T-helper 17 cell (primary cell): ENCODE data around the gene CABP2. TPM values are rescaled to one million over a fixed set of nuclear protein-coding genes. Genes with fewer than 3 reads are reported as not detected.
"Not testable (repeated sequence)": the region's sequence is repeated elsewhere in the genome, so short reads cannot be mapped to it uniquely, and the experiment has no call there.

Source experiments
- ATAC-seq: fragments of 150-1000 bp; cut with Tn5 transposase; 2 replicates; pipeline ENCODE4 v1.10.0; 2021; ENCODE audit warnings: mild to moderate bottlenecking, moderate library complexity
- DNase-seq, 3 donors: peaks; one replicate each; pipeline versions ENCODE4 v3.0.0 to v3.0.0-alpha.2; 2020 to 2021
- H3K9me3 ChIP-seq: one replicate; pipeline ENCODE4 v1.7.0; 2013; ENCODE audit warnings: low read length, mild to moderate bottlenecking; ENCODE audit not compliant: control insufficient read depth, poor library complexity, severe bottlenecking
- H3K27ac Mint-ChIP-seq: one replicate; pipeline ENCODE4 v1.8.0; 2022; ENCODE audit warnings: mild to moderate bottlenecking, moderate library complexity, mixed read lengths
- H3K27me3 Mint-ChIP-seq: one replicate; pipeline ENCODE4 v1.8.0; 2022; ENCODE audit warnings: mixed read lengths
- H3K36me3 Mint-ChIP-seq: one replicate; pipeline ENCODE4 v1.8.0; 2022; ENCODE audit warnings: low read depth, mixed read lengths
- H3K4me1 Mint-ChIP-seq: one replicate; pipeline ENCODE4 v1.8.0; 2022; ENCODE audit warnings: mild to moderate bottlenecking, mixed read lengths
- H3K4me3 Mint-ChIP-seq: one replicate; pipeline ENCODE4 v1.8.0; 2022; ENCODE audit warnings: mild to moderate bottlenecking, moderate library complexity, mixed read lengths
- total RNA-seq, 4 donors: library from RNA in 2 of 4; stranded (reverse) in 2 of 4; gene quantifications; one replicate each; pipeline ENCODE4 v1.2.3 and lab custom pipeline; 2022 to 2026

The CABP2 gene
- total RNA-seq, 2 donors from 2014 or later: not detected

- peaks cover 7% of the 10 kb centered on the region for H3K36me3 Mint-ChIP-seq
- peak; percentile 83 for ATAC-seq
- no peaks in the 10 kb centered on the region for H3K27me3 Mint-ChIP-seq
- peak within 1 kb of the TSS; percentile 99 for H3K27ac Mint-ChIP-seq
- H3K4me1 Mint-ChIP-seq: peaks cover 52% of the 10 kb centered on the region
- H3K9me3 ChIP-seq: no peaks in the 10 kb centered on the region
- peak within 1 kb of the TSS; percentile 96 for H3K4me3 Mint-ChIP-seq
- peak; percentile 87 to 97 (median 92) for DNase-seq
Measured at GRCh38 chr11:67482827-67483798, 40.1 kb downstream of the CABP2 start, which contains the start of gene AIP. TSS of gene AIP (plus strand) at chr11:67483026. CDS start at chr11:67483159, 133 bp downstream.

- ATAC-seq (peak; percentile 16), DNase-seq (no peak)
- no peaks in the 10 kb centered on the region for H3K9me3 ChIP-seq
- Mint-ChIP-seq H3K27me3 (no peaks in the 10 kb centered on the region), H3K36me3 (peaks cover 2% of the 10 kb centered on the region), H3K27ac (peak overlapping the region; percentile 99), H3K4me3 (peak overlapping the region; percentile 96), H3K4me1 (peaks cover 44% of the 10 kb centered on the region)
Measured at GRCh38 chr11:67482275-67482826, 40.9 kb downstream of the CABP2 start.

- H3K36me3 Mint-ChIP-seq, ATAC-seq, DNase-seq: not testable (repeated sequence)
Measured at GRCh38 chr11:67477344-67478050, 45.7 kb downstream of the CABP2 start.

GRCh38 chr11:67476692-67477091, 46.6 kb downstream of the CABP2 start:
- H3K27me3 Mint-ChIP-seq, H3K4me1 Mint-ChIP-seq, DNase-seq, H3K27ac Mint-ChIP-seq, H3K4me3 Mint-ChIP-seq, ATAC-seq, H3K9me3 ChIP-seq, H3K36me3 Mint-ChIP-seq: not testable (repeated sequence)

More at GRCh38 chr11:67477344-67478050, 45.7 kb downstream of the CABP2 start:
- not testable (repeated sequence) for H3K4me1 Mint-ChIP-seq, H3K9me3 ChIP-seq, H3K27me3 Mint-ChIP-seq, H3K4me3 Mint-ChIP-seq, H3K27ac Mint-ChIP-seq

- DNase-seq (no peak), ATAC-seq (no peak)
- H3K4me3 Mint-ChIP-seq: no peak overlapping the region
- H3K9me3 ChIP-seq: no peaks in the 10 kb centered on the region
- peaks cover 4% of the 10 kb centered on the region for H3K4me1 Mint-ChIP-seq
- H3K27me3 Mint-ChIP-seq: no peaks in the 10 kb centered on the region
- no peaks in the 10 kb centered on the region for H3K36me3 Mint-ChIP-seq
- H3K27ac Mint-ChIP-seq: no peak overlapping the region
Measured at GRCh38 chr11:67472882-67473281, 50.4 kb downstream of the CABP2 start.

GRCh38 chr11:67470337-67471002, 52.8 kb downstream of the CABP2 start:
- H3K9me3 ChIP-seq: no peaks in the 10 kb centered on the region
- no peak overlapping the region for H3K4me3 Mint-ChIP-seq
- no peaks in the 10 kb centered on the region for H3K27me3 Mint-ChIP-seq
- no peaks in the 10 kb centered on the region for H3K36me3 Mint-ChIP-seq
- H3K4me1 Mint-ChIP-seq: peaks cover 11% of the 10 kb centered on the region
- no peak for DNase-seq
- H3K27ac Mint-ChIP-seq: peak overlapping the region; percentile 93
- ATAC-seq: no peak

- Mint-ChIP-seq H3K36me3 (no peaks in the 10 kb centered on the region), H3K4me1 (peaks cover 18% of the 10 kb centered on the region), H3K4me3 (peak overlapping the region; percentile 92), H3K27ac (peak overlapping the region; percentile 93), H3K27me3 (no peaks in the 10 kb centered on the region)
- ATAC-seq (no peak), DNase-seq (no peak)
- H3K9me3 ChIP-seq: no peaks in the 10 kb centered on the region
Measured at GRCh38 chr11:67469508-67469811, 53.8 kb downstream of the CABP2 start.

Other genes starting within 250 kb of the CABP2 start
- 100 to 1,000 TPM; 174 to 220 TPM for gene ANKRD13D, start 234.1 kb downstream of the CABP2 start, total RNA-seq
- 10 to 100 TPM; 12.8 to 17.8 TPM for gene SSH3, start 219.9 kb downstream of the CABP2 start, total RNA-seq
- gene POLD4, start 169.9 kb downstream of the CABP2 start, total RNA-seq: 10 to 100 TPM; 45.9 to 61.0 TPM
- 1 to 10 TPM; 7.3 to 7.5 TPM for gene CLCF1, start 149.8 kb downstream of the CABP2 start, total RNA-seq
- 10 to 100 TPM; 21.5 to 40.5 TPM for gene RAD9A, start 131.5 kb downstream of the CABP2 start, total RNA-seq
- 100 to 1,000 TPM; 133 to 146 TPM for gene PPP1CA, start 121.6 kb downstream of the CABP2 start, total RNA-seq
- gene TBC1D10C, start 119.4 kb downstream of the CABP2 start, total RNA-seq: 100 to 1,000 TPM; 251 to 262 TPM
- 1 to 10 TPM; 4.5 to 7.5 TPM for gene CARNS1, start 107.8 kb downstream of the CABP2 start, total RNA-seq
- 10 to 100 TPM; 47.8 to 62.7 TPM for gene RPS6KB2, start 95.0 kb downstream of the CABP2 start, total RNA-seq
- gene PTPRCAP, start 85.8 kb downstream of the CABP2 start, total RNA-seq: 100 to 1,000 TPM; 170 to 184 TPM
- gene CORO1B, start 80.0 kb downstream of the CABP2 start, total RNA-seq: 10 to 100 TPM; 46.1 to 75.4 TPM
- not detected for gene GPR152, start 70.7 kb downstream of the CABP2 start, total RNA-seq
- gene CABP4, start 68.1 kb downstream of the CABP2 start, total RNA-seq: 10 to 100 TPM in 1 of 2 donors, 1 to 10 TPM in 1; 7.5 to 12.1 TPM
- gene TMEM134, start 54.2 kb downstream of the CABP2 start, total RNA-seq: 10 to 100 TPM; 48.7 to 65.6 TPM
- 100 to 1,000 TPM in 1 of 2 donors, 10 to 100 TPM in 1; 98.3 to 109 TPM for gene AIP, start 40.4 kb downstream of the CABP2 start, total RNA-seq
- gene PITPNM1, start 18.1 kb downstream of the CABP2 start, total RNA-seq: 100 to 1,000 TPM; 109 to 121 TPM
- gene CDK2AP2, start 15.3 kb downstream of the CABP2 start, total RNA-seq: 10 to 100 TPM; 33.8 to 45.6 TPM
- 10 to 100 TPM; 67.8 to 79.7 TPM for gene GSTP1, start 60.4 kb upstream of the CABP2 start, total RNA-seq
- 100 to 1,000 TPM; 206 to 239 TPM for gene NDUFV1, start 83.5 kb upstream of the CABP2 start, total RNA-seq
- gene NUDT8, start 106.5 kb upstream of the CABP2 start, total RNA-seq: 1 to 10 TPM; 1.5 to 3.4 TPM
- not detected for gene TBX10, start 116.3 kb upstream of the CABP2 start, total RNA-seq
- gene ACY3, start 127.3 kb upstream of the CABP2 start, total RNA-seq: under 1 TPM in 1 of 2 donors, not detected in 1; 0.37 TPM
- not detected for gene ALDH3B2, start 151.2 kb upstream of the CABP2 start, total RNA-seq